Smooth muscle cell (in vitro differentiated cells): Measurements from ENCODE around the gene PTPRD. TPM values are rescaled to one million over a fixed set of nuclear protein-coding genes. Genes with fewer than 3 reads are reported as not detected.

Source experiments
- DNase-seq: peaks from one replicate; lab custom pipeline; 2025; ENCODE audit not compliant: unreplicated experiment; lab: John Stamatoyannopoulos, UW
- H2AFZ ChIP-seq: fragments of 200-600 bp; sonication (generic); 2 replicates; pipeline ENCODE4 v1.6.0; 2016; ENCODE audit warnings: antibody characterized with exemption, low read depth, mild to moderate bottlenecking
- H3F3A ChIP-seq: fragments of 200-600 bp; sonication (generic); 2 replicates; pipeline ENCODE4 v1.6.0; 2017; ENCODE audit warnings: antibody characterized with exemption, low read depth
- H3K27ac ChIP-seq: fragments of 200-600 bp; sonication (generic); 2 replicates; pipeline ENCODE4 v1.5.1; 2016; ENCODE audit warnings: low read depth, mild to moderate bottlenecking
- H3K27me3 ChIP-seq: fragments of 200-600 bp; sonication (generic); 2 replicates; pipeline ENCODE4 v1.6.1; 2016; ENCODE audit warnings: low read depth, mild to moderate bottlenecking
- H3K36me3 ChIP-seq: fragments of 200-600 bp; sonication (generic); 2 replicates; pipeline ENCODE4 v1.5.1; 2016; ENCODE audit warnings: low read depth
- H3K4me1 ChIP-seq: fragments of 200-600 bp; sonication (generic); 2 replicates; pipeline ENCODE4 v1.5.1; 2016; ENCODE audit warnings: low read depth
- H3K4me2 ChIP-seq: fragments of 200-600 bp; sonication (generic); 2 replicates; pipeline ENCODE4 v1.6.0; 2016; ENCODE audit warnings: mild to moderate bottlenecking
- H3K4me3 ChIP-seq: fragments of 200-600 bp; sonication (generic); 2 replicates; pipeline ENCODE4 v1.5.1; 2016; ENCODE audit warnings: mild to moderate bottlenecking
- H3K79me2 ChIP-seq: fragments of 200-600 bp; sonication (generic); 2 replicates; pipeline ENCODE4 v1.6.0; 2016; ENCODE audit warnings: low read depth, mild to moderate bottlenecking
- H3K9ac ChIP-seq: fragments of 200-600 bp; sonication (generic); 2 replicates; pipeline ENCODE4 v1.6.0; 2016; ENCODE audit warnings: low read depth
- H3K9me3 ChIP-seq: fragments of 200-600 bp; sonication (generic); replicated peaks from 2 replicates; pipeline ENCODE4 v1.5.1; 2016; ENCODE audit warnings: low read depth
- H4K20me1 ChIP-seq: fragments of 200-600 bp; sonication (generic); 2 replicates; pipeline ENCODE4 v1.6.0; 2016; ENCODE audit warnings: low read depth
- CTCF ChIP-seq: fragments of 200-600 bp; sonication (generic); IDR thresholded peaks from 2 replicates; pipeline ENCODE4 v1.5.1; 2017; ENCODE audit warnings: borderline replicate concordance, mild to moderate bottlenecking, antibody characterized with exemption; ENCODE audit not compliant: insufficient read depth, poor library complexity, severe bottlenecking
- WGBS: methylation state at CpG from one replicate; pipeline ENCODE4 v1.1.7; 2016; ENCODE audit warnings: low lambda C conversion rate; 5-methylcytosine and 5-hydroxymethylcytosine counted together
- polyA plus RNA-seq: library from polyadenylated mRNA; unstranded; fragments of >200 nt; fragmentation: Nextera tagmentation; extraction: Ambion mirVana; gene quantifications from 2 replicates; pipeline ENCODE4 v1.2.1, GENCODE V29; 2016
- total RNA-seq: library from RNA; depleted of rRNA; stranded (reverse); fragments of >200 nt; gene quantifications from 2 replicates; pipeline ENCODE4 v1.2.3, GENCODE V29; 2014

PTPRD gene
- total and polyA plus RNA-seq, 2 experiments from 2014 or later = 6.5 to 61.0 TPM

GRCh38 chr9:8429768-8430167, 2183.0 kb downstream of the PTPRD start:
- no peak for DNase-seq
- no peak for TF ChIP-seq CTCF
- no peaks in the 10 kb centered on the region for H3K9me3 ChIP-seq
- H2AFZ ChIP-seq = no peak overlapping the region
- no peaks in the 10 kb centered on the region for H3K36me3 ChIP-seq
- H3K4me3 ChIP-seq = no peak overlapping the region
- H3K9ac ChIP-seq = no peak overlapping the region
- H3F3A ChIP-seq = no peaks in the 10 kb centered on the region
- H3K79me2 ChIP-seq = no peaks in the 10 kb centered on the region
- H3K4me2 ChIP-seq = no peak overlapping the region
- H3K27me3 ChIP-seq = no peaks in the 10 kb centered on the region
- no peaks in the 10 kb centered on the region for H3K4me1 ChIP-seq
- H3K27ac ChIP-seq = no peak overlapping the region
- no peaks in the 10 kb centered on the region for H4K20me1 ChIP-seq
- WGBS = 100% methylated on average over 1 of the region's 1 CpG

- WGBS = 96% methylated on average over 1 of the region's 1 CpG
- no peaks in the 10 kb centered on the region for H3K36me3 ChIP-seq
Observed at GRCh38 chr9:8429157-8429556, 2183.6 kb downstream of the PTPRD start.

GRCh38 chr9:8428389-8428788, 2184.4 kb downstream of the PTPRD start:
- Histone ChIP-seq H3K27me3 (no peaks in the 10 kb centered on the region), H3F3A (no peaks in the 10 kb centered on the region), H3K36me3 (no peaks in the 10 kb centered on the region), H3K9me3 (no peaks in the 10 kb centered on the region), H4K20me1 (no peaks in the 10 kb centered on the region), H3K4me3 (no peak overlapping the region), H3K79me2 (no peaks in the 10 kb centered on the region), H3K9ac (no peak overlapping the region), H3K4me1 (no peaks in the 10 kb centered on the region), H3K27ac (no peak overlapping the region), H2AFZ (no peak overlapping the region), H3K4me2 (no peak overlapping the region)
- no peak for TF ChIP-seq CTCF
- no peak for DNase-seq
- 93% methylated on average over 3 of the region's 3 CpGs for WGBS

More at GRCh38 chr9:8429157-8429556, 2183.6 kb downstream of the PTPRD start:
- H3K9me3 ChIP-seq = no peaks in the 10 kb centered on the region
- no peaks in the 10 kb centered on the region for H4K20me1 ChIP-seq
- no peak for DNase-seq
- no peaks in the 10 kb centered on the region for H3K4me1 ChIP-seq
- no peak for TF ChIP-seq CTCF
- H3K4me2 ChIP-seq = no peak overlapping the region
- no peak overlapping the region for H2AFZ ChIP-seq
- no peak overlapping the region for H3K9ac ChIP-seq
- H3K4me3 ChIP-seq = no peak overlapping the region
- no peaks in the 10 kb centered on the region for H3K27me3 ChIP-seq
- no peak overlapping the region for H3K27ac ChIP-seq
- no peaks in the 10 kb centered on the region for H3F3A ChIP-seq
- no peaks in the 10 kb centered on the region for H3K79me2 ChIP-seq

- no peak overlapping the region for H3K4me2 ChIP-seq
- WGBS = 87% methylated on average over 3 of the region's 3 CpGs
- no peaks in the 10 kb centered on the region for H4K20me1 ChIP-seq
- H2AFZ ChIP-seq = no peak overlapping the region
- H3K36me3 ChIP-seq = no peaks in the 10 kb centered on the region
- no peaks in the 10 kb centered on the region for H3K27me3 ChIP-seq
- H3K9me3 ChIP-seq = no peaks in the 10 kb centered on the region
- H3K79me2 ChIP-seq = no peaks in the 10 kb centered on the region
- no peak for TF ChIP-seq CTCF
- no peaks in the 10 kb centered on the region for H3F3A ChIP-seq
- no peak overlapping the region for H3K9ac ChIP-seq
- no peaks in the 10 kb centered on the region for H3K4me1 ChIP-seq
- no peak overlapping the region for H3K4me3 ChIP-seq
- DNase-seq = no peak
- no peak overlapping the region for H3K27ac ChIP-seq
Observed at GRCh38 chr9:8424786-8425410, 2187.9 kb downstream of the PTPRD start.
